Cerebellar cortex (tissue), 1 donor: ENCODE measurements around the gene NPSR1.
A peak's percentile ranks its signal among the peaks of the same experiment; 100 is the strongest.
"Not testable (repeated sequence)": the region's sequence is repeated elsewhere in the genome, so short reads cannot be mapped to it uniquely, and the experiment has no call there.

Source experiments
- DNase-seq: peaks from one replicate; pipeline ENCODE4 v3.0.0-alpha.2; 2015; ENCODE audit warnings: low spot score

The NPSR1 gene, protein sequence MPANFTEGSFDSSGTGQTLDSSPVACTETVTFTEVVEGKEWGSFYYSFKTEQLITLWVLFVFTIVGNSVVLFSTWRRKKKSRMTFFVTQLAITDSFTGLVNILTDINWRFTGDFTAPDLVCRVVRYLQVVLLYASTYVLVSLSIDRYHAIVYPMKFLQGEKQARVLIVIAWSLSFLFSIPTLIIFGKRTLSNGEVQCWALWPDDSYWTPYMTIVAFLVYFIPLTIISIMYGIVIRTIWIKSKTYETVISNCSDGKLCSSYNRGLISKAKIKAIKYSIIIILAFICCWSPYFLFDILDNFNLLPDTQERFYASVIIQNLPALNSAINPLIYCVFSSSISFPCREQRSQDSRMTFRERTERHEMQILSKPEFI

DNA sequence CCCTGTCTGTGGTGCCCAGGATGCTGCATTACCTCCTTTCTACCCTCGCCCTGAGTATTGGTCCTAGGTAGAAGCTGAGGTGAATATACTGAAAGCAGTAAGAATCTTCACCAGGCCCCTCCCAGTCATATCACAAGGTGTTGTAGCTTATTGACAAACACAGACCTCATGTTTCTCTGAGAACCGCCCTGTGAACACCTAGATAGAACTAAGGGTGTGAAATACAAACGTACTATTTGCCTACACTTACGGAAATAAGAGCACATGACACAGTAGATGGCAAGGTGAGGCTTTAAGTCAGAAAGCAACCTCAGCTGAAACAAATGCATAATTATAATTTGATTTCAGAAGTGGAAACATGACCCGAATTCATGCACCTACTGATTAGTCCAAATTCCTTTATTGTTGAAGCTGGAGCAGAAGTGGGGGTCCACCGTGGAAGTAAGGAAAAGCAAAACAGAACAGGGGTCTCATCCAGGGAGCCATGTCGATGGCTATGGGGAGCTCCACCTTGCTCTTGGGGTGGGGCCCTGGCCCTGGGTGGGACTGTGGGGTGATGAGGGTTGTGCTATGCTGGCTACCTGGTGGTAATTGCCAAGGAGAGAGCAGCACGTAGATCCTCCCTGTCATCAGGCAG, at the start of gene NPSR1:
NPSR1 (plus strand) TSS at position 587 of the 637 bp plus-strand sequence. CDS start 195 bp downstream, outside the sequence.
- no peak for DNase-seq

DNA sequence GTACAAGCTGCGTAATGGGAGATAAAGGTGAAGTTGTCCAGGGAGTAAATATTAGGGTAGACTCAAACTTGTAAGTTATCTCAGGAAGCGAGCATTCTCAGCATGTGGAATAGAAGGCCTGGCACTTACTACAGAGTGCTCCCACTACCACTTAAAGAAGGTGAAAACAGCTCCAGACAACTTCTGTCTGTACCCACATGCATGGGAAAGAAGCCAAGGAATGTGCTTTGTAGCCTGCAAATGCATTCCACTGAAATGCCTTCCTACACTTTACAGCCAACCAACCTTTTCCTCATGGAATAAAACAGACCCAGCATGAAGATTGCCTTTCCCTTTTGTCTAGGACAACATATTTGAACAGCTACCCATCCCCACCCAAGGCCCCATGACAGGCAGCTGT, 45.4 kb upstream of the NPSR1 start:
- DNase-seq, result no peak

DNA sequence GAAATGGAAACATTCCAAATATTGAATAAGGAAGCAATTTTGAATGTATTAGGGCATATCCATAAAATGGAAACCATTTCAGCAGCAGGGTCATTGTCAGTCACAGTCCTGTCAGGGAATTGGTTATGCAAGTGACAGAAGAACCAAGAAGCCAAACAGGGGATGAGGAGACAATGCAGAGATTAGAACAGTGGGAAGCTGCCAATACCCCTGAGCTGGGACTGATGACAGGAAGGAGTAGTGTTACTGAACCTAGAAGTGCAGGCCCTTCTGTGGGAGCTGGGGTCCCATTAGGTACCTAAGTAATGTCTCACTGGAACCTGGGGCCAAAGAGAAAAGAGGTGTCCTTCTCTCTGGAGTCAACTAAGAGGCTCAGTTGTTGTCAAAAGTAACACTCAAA, 37.6 kb upstream of the NPSR1 start:
- DNase-seq, result no peak

DNA sequence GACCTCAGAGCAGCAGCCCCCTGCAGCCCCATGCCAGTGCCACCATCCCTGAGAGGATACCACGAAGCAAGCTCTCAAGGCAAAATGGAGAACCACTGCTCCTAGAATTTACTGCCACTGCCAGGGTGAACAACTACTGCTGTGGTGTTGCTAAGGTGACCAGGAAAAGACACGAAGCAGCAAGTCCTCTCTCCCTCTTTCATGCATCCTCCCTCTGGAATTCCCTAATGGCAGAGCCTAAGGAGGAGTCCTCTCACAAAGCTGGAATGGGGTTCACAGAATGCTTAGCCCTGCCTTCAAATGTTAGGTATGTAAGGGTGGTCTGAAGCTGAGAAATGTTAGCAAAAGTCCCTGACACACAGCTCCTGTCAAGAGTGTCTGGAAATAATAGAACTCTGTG, 35.8 kb upstream of the NPSR1 start:
- DNase-seq, result no peak

DNA sequence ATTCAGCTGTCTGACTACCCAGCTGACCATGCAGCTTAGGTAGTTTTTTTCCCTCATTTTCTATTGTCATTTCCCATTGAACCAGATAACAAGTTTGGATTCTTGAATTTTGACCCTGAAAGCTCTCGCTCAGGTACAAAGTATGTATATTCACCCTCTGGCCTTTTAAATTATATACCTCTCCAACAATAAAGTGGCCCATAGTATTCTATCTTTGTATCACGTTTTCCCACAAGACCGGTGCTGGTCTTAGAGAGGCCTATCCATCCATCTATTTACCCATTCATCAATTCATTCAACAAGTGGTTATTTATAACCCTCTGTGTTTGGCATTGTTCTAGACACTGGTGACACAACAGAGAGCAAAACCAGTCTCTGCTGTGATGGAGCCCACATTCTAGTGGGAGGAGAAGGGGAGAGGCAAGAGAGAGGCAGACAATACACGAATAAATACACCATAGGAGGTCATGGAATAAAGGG, 35.2 kb upstream of the NPSR1 start:
- no peak for DNase-seq

DNA sequence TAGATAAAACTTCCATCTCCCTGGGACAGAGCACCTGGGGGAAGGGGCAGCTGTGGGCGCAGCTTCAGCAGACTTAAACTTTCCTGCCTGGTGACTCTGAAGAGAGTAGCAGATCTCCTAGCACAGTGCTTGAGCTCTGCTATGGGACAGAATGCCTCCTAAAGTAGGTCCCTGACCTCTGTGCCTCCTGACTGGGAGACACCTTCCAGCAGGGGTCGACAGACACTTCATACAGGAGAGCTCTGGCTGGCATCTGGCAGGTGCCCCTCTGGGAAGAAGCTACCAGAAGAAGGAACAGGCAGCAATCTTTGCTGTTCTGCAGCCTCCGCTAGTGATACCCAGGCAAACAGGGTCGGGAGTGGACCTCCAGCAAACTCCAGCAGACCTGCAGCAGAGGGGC, 29.4 kb upstream of the NPSR1 start:
- not testable (repeated sequence) for DNase-seq

DNA sequence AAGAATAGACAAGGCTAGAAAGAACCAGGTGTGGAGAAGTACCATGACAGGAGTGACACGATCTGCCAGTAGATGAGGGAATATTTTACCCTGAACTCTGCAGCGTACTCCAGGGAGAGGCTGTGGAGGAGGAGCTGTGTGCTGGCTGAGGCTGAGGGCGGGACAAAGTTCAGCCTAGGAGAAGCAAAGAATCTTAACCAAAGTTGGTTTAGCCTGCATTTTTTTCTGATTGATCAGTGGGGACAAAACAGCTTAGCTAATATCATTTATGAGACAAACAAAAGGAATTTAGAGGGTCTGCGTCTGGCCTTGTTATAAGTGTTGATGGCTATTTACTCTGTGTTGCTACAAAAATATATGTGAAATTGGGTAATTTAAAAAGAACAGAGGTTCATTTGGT, 5.2 kb upstream of the NPSR1 start:
- DNase-seq, result no peak

DNA sequence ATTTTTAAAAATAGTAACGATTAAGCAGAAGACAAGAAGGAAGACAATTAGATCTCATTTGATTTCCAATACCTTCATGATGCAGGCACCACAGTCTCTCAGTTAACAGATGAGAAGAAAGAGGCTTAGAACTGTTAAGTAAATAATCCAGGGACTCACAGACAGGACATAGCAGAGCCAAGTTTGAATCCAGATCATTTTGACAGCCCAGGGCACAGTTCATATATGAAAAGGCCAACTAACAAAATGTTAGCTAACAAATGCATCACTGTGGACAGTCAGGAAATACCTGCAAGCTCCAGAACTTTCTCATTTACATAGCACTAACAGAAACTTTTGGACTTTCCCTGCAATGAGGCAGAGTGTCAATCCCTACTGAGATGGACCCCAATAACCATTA, 4.2 kb upstream of the NPSR1 start:
- DNase-seq, result no peak

DNA sequence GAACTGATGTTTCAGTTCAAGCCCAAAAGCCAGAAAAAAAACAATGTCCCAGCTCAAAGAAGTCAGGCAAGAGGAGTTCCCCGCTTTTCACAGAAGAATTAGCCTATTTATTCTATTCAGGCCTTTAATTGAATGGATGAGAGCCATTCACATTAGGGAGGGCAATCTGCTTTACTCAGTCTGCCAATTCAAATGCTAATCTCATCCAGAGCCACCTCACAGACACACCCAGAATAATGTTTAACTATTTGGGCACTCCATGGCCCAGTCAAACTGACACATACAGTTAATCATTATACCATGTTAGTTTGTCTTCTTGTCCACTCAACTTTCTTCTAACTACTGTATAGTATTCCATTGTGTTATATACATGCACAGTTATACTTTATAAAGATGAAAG, 2.6 kb upstream of the NPSR1 start:
- DNase-seq, result peak; percentile 29

DNA sequence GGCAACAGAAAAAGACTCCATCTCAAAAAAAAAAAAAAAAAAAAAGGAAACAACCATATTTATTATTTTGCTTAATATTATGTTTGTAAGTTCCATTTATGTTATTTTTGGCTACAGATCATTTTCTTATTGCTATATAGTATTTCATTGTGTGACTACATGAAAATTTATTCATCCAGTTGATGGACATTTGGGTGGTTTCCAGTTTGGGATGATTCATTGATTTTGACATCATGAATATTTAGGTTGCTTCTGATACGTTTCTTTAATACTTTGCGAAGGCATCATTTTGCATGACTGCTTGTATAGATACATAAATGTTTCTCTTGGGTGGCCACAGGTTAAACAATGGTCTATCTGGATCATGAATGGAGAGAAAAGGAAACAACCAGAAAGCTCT, 2.0 kb upstream of the NPSR1 start:
- no peak for DNase-seq

DNA sequence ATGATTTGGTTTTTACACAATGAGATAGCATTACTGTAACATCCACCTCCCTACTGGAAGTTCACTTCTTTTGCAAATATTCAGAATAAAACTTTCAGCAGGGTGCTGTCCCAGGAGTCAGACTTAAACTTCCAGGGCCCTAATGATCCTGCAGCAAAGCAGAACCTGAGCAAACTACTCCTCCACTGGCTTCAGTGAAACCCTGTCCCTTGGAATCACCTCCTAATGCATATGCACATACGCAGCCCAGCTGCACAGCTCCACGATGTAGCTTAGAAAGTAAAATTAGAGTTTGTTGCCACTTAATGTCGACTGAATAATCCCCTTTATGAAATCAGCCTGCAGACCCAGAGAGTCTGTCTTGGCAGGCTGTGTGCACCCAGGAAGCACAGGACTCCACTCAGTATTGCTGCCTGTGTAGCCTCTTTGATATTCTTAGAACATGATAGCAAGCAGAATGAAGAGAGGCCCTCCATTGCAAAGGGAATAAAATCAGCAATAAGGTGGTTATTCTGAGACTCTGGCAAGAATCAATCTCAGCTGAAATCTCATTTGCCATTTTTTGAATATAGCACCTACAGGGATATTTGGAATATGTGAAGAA, 1.6 kb downstream of the NPSR1 start:
- no peak for DNase-seq

DNA sequence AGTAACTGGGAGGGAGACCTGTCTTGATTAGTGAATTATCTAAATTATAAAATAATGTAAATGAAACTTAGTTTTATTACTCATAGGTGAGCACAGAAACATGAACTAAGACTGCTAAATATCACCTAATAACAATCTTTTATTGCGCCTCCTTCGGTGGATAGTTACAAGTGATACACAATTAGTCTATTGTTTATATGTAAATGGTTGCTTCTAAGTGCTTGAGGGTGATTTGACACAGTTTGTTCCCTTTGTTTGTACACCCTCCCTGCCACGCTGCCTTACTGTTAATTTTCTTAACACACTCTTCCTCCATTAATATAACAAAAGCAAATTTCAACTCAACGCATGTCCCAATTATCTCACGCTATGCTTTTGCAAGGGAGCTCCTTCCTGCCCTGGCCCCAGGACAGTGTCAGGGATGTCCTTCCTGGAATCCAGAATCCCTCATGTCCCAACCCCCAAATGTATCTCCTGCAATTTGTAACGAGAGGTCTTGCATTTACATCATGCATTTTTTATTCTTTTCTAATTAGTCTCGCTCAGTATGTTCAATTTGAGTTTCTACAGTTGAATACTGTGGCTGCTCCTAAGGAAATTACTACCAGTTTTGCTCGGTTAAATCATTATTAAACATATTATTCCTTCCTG, 4.2 kb downstream of the NPSR1 start:
- no peak for DNase-seq

DNA sequence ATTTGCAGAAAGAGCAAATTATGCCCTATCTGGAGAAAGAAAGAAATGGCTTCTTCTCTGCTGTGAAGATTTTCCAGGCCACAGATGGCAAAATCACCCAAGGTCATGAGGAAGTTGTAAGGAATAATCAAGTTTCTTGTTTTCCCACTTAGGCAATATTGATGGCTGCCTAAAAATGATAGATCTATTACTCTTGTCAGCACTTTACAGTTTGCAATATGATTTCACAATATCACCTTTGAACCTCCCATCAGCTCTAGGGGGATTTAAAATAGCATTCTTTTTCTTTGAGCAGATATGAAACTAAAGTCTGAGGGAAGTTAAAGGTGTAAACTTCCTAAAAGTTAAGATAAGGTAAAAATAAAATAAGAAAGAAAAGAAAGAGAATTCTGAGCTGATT, 6.7 kb downstream of the NPSR1 start:
- DNase-seq, result no peak

DNA sequence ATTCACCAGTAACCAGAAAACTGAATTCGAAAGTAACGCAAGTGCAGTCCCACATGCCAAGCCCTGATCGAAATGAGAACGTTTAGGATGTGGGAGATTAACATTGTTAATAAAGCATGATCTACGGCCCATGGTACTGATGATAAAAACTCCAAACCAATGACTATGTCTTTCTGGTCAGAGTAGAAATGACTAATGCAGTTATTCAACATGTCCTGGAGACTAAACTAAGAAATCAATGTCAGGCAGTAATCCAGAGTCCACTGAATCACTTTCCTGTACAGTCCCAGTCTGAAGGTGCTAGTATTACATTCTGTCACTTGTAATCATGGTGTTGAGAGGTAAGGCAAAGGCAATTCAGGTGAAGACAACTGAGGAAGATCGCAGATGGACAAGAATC, 14.4 kb downstream of the NPSR1 start:
- no peak for DNase-seq

DNA sequence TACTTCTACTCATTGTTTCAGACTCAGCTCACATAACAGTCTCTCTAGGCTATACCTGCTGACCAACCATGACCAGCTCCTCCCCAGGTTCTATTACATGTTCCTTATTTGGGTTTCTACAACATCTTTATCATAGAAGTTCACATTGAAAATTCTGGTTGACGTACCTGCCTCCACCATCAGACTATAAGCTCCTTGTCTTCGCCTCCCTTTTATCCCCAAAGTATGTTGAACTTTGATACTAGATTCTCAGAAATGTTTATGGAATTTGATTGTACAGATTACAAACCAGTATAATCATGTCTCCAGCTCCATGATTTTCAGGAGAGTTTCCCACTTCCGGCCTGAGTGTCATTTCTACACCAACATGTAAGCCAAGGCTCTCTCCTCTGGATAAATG, 15.0 kb downstream of the NPSR1 start:
- DNase-seq, result no peak

DNA sequence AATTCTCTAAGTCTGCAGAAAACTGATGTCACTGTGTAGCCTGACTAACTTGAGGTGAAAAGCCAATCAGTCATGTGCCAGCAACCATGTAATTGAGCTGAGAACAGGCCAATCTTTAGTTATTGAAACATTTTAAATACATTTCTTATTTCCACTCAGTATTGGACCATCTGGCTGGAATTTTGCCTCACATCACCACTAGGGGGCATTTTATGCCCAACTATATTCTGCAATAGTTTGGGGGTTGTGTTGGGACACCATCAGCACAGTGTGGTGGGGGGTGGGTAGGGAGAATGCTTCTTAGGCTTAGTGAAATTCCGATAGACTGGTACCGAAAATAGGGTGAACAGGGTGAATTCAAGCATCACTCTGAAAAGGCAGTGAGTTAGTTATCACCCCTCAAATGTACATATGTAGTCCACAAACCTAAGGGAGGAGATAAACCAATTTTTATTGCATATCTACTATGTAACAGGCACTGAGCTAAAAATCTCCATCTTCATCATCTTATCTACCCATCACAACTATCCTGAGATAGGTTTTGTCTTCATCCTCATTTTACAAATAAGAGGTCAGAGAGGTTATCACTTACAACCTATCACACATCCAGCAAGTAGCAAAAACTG, 17.8 kb downstream of the NPSR1 start:
- DNase-seq, result peak; percentile 48

DNA sequence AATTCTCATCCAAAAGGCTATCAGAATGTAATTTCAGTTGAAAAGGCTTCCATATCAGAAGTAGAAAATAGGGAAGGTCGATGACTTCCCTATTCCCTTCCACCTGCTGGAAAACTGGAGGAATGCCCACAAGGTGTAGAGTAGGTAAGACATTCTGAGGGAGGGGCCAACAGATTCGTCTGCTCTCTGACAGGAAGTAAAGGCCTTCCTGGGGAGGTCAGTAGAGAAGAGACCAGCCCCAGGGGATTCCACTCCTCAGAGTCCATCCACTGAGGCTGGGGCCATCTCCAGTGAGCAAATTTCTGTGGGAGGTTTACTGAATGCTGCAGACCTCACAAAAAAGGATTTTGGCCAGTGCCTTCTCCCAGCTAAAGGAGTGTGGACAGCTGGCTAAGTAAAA, 19.5 kb downstream of the NPSR1 start:
- no peak for DNase-seq

DNA sequence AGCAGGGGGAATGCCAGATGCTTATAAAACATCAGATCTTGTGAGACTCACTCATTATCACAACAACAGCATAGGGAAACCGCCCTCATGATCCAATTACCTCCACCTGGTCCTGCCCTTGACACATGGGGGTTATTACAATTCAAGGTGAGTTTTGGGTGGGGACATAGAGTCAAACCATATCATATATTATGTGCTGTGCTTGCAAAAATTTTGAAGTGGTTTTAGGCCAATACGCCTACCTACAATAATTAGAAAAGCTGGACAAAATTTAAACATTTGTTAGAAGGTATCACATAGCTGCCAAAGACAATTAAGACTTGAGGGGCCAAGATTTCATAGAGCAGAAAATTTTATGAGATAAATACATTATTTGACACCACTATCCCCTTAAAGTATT, 29.5 kb downstream of the NPSR1 start:
- DNase-seq, result no peak

DNA sequence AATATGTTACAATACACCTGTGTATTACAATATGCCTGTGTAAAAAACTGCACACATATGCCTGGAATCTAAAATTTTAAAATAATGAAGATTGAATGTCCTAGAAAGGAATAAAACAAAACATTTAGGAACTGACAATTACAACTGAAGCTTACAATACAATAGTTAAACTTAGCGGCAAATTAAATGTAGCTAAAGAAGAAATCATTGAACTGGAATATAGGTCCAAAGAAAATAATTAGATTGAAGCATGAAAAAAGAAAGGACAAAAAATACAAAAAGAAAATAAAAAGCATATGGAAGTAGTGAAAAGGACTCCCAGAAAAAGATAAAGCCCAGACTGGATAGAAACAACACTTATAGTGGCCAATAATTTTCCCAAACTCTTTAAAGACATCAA, 38.4 kb downstream of the NPSR1 start:
- DNase-seq, result no peak

DNA sequence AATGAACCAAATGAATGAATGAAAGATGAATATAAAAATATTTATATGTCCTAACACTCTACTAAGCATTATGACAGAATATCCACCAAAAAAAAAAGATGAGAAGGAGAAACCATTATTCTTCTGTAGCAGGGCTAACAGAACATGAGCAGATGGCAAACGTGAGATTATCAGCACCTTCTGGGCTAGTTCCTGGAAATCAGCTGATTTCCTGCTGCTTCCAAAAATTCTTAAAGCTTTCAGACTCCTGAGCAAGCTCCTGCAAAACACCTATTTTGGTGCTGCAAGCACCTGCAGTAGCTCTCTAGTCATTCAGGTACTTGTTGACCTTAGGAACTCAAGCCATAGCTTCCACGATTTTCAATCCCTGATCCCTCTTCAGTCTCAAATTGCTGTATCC, 51.8 kb downstream of the NPSR1 start:
- DNase-seq, result peak; percentile 87

DNA sequence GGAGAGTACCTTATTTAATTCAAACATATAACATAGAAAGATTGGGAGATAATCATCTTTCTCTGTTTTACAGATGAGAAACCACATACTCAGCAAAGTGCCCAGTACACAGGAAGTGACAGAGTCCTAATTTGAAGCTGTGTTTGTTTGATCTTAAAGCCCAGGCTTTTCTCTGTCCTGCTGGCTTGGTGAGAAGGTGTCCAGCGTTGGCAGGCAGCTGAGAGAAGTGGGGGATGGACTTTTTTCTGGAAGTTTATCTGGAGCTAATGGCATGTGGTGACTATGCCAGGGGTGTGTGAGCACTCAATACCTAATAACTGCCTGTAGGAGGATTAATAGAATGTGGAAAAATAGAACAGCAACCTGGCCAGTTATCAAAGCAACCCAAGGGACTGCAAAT, 60.8 kb downstream of the NPSR1 start:
- DNase-seq, result peak; percentile 10

DNA sequence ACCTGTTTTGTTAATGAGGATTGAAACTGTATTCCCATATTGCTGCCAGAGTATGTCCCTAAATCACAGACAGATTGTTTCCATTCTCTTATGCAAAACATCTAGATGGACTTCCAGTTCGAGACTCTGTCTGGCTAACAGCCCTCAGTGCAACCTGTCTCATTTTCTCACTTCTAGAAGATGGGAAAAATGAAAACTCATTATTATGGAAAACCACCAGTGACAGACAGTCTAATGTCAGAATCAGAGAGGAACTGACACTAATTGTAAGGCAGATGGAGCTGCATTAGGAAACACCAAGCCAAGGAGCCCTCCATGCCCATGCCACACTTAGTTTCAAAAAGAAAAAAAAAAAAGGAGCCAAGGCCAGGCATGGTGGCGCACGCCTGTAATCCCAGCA, 61.6 kb downstream of the NPSR1 start:
- peak; percentile 44 for DNase-seq
